ENCODE data around the gene RUNX1.

DNA sequence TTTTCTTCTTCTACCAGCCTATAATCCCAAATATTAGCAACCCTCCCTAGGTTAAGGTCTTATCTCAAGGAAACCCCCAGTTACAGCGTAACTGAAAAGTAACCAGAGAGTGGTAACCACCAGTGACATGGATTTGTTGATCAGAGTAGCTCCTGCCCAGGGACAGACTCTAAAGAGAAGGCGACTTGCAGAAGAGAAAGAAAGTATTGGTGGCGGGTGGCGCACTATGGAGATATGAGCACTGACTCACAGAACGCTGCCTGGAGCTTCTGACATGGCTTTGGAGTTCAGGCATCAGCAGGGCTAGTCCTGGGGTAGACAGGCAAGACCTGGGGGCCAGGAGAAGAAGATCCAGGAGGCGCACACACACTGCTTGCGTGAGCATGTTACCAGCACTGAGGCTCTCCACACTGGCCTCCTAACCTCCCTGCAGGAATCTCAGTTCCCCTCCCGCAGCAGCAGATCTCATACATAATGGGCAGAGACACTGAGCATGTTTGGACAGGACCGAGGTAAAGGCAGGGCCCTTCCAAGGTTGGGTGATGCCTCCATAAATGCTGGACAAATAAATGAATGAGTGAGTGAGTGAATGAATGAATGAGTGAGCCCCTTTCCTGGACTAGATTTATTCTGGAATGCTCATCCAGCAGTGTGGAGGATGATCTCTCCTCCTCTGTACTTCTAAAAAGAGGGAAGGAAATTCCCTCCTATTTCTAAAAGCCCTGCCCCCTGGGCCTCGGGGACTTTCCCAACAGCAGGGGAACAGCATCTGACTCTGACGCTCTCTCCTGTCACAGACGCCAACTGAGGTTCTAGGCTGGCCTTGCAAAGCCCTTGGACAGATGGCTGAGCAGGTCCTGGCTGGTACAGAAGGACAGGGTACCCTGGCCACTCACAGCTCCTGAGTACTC is 204.8 kb downstream of the RUNX1 start:
- TF ChIP-seq, protein P1, sequence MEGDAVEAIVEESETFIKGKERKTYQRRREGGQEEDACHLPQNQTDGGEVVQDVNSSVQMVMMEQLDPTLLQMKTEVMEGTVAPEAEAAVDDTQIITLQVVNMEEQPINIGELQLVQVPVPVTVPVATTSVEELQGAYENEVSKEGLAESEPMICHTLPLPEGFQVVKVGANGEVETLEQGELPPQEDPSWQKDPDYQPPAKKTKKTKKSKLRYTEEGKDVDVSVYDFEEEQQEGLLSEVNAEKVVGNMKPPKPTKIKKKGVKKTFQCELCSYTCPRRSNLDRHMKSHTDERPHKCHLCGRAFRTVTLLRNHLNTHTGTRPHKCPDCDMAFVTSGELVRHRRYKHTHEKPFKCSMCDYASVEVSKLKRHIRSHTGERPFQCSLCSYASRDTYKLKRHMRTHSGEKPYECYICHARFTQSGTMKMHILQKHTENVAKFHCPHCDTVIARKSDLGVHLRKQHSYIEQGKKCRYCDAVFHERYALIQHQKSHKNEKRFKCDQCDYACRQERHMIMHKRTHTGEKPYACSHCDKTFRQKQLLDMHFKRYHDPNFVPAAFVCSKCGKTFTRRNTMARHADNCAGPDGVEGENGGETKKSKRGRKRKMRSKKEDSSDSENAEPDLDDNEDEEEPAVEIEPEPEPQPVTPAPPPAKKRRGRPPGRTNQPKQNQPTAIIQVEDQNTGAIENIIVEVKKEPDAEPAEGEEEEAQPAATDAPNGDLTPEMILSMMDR (IDR thresholded peaks at IDR 0.05): no peak
- no peak for TF ChIP-seq POLR2A (IDR thresholded peaks at IDR 0.05)
